Parathyroid adenoma (tissue), 2 donors: ENCODE data around the gene GNMT.

Source experiments
- H2AFZ ChIP-seq: fragments of 300-600 bp; sonication (generic); one replicate; pipeline ENCODE4 v1.7.0; 2017; ENCODE audit warnings: antibody characterized with exemption, mild to moderate bottlenecking
- H3K27ac ChIP-seq: fragments of 300-600 bp; sonication (generic); one replicate; pipeline ENCODE4 v1.7.0; 2017
- H3K27me3 ChIP-seq: fragments of 300-600 bp; sonication (generic); one replicate; pipeline ENCODE4 v1.7.0; 2017; ENCODE audit warnings: low read length; ENCODE audit not compliant: control insufficient read depth, insufficient read depth
- H3K36me3 ChIP-seq: fragments of 300-600 bp; sonication (generic); one replicate; pipeline ENCODE4 v1.7.0; 2017; ENCODE audit warnings: low read length; ENCODE audit not compliant: control insufficient read depth, insufficient read depth
- H3K4me1 ChIP-seq: fragments of 300-600 bp; sonication (generic); one replicate; pipeline ENCODE4 v1.7.0; 2017; ENCODE audit warnings: control low read depth
- H3K4me2 ChIP-seq: fragments of 300-600 bp; sonication (generic); one replicate; pipeline ENCODE4 v1.7.0; 2017; ENCODE audit warnings: low read length
- H3K4me3 ChIP-seq: fragments of 300-600 bp; sonication (generic); one replicate; pipeline ENCODE4 v1.7.0; 2017; ENCODE audit warnings: low read depth, low read length
- H3K79me2 ChIP-seq: fragments of 300-600 bp; sonication (generic); one replicate; pipeline ENCODE4 v1.7.0; 2017; ENCODE audit warnings: control low read depth
- H3K9ac ChIP-seq: fragments of 300-600 bp; sonication (generic); one replicate; pipeline ENCODE4 v1.7.0; 2017; ENCODE audit warnings: mild to moderate bottlenecking
- H3K9me3 ChIP-seq: fragments of 300-600 bp; sonication (generic); one replicate; pipeline ENCODE4 v1.7.0; 2017; ENCODE audit warnings: low read length; ENCODE audit not compliant: control insufficient read depth
- TF ChIP-seq, protein P1 (sequence below): fragments of 300-600 bp; sonication (generic); IDR thresholded peaks from one replicate; pipeline ENCODE4 v1.7.0; 2017; ENCODE audit warnings: antibody characterized with exemption, mild to moderate bottlenecking
- donor health status: primary hyperparathyroidism.

The GNMT gene

DNA sequence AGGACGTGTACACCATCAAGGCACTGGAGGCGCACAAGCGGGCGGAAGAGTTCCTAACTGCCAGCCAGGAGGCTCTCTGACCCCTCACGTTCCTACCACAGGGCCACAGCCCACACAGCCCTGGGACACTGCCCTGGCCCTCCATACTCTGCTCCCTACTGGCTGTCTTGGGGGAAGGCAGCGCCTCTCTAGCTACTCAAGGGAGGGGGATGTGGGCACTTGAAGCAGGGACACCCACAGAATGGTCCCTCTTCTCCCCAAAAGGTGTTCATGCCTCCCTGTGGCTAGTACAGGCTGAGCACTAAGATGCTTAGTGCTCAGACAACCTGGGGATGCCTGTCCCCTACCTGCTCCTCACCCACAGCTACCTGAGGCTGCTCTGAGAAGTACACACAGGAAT lies 50.7 kb downstream of the GNMT start:
- no peak overlapping the region for H3K9ac ChIP-seq
- no peak overlapping the region for H3K4me3 ChIP-seq
- no peak overlapping the region for H2AFZ ChIP-seq
- H3K79me2 ChIP-seq = peaks cover 22% of the 10 kb centered on the region
- H3K27ac ChIP-seq = no peak overlapping the region
- no peaks in the 10 kb centered on the region for H3K36me3 ChIP-seq
- peaks cover 10% of the 10 kb centered on the region for H3K4me1 ChIP-seq
- H3K9me3 ChIP-seq = no peaks in the 10 kb centered on the region
- TF ChIP-seq, protein P1, sequence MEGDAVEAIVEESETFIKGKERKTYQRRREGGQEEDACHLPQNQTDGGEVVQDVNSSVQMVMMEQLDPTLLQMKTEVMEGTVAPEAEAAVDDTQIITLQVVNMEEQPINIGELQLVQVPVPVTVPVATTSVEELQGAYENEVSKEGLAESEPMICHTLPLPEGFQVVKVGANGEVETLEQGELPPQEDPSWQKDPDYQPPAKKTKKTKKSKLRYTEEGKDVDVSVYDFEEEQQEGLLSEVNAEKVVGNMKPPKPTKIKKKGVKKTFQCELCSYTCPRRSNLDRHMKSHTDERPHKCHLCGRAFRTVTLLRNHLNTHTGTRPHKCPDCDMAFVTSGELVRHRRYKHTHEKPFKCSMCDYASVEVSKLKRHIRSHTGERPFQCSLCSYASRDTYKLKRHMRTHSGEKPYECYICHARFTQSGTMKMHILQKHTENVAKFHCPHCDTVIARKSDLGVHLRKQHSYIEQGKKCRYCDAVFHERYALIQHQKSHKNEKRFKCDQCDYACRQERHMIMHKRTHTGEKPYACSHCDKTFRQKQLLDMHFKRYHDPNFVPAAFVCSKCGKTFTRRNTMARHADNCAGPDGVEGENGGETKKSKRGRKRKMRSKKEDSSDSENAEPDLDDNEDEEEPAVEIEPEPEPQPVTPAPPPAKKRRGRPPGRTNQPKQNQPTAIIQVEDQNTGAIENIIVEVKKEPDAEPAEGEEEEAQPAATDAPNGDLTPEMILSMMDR = no peak
- H3K27me3 ChIP-seq = no peaks in the 10 kb centered on the region
- H3K4me2 ChIP-seq = no peak overlapping the region

DNA sequence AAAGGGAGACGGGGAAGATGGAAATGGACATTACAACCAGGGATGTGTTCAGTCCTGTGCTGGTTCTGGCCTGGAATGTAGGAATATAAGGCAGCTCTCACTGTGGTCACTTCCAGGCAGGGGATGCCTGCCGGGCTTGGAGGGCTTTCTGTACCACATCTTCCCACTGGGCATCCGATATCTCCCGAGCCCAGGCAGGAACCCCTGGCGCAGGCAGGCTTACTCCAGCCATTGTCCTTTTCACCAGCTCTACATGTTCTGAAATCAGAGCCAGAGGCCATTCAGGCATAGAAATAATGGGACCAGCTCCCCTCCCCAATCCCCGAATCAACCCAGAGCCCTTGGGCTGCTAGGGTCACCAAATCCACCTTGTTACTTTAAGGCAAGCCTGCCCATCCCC lies 51.8 kb downstream of the GNMT start:
- no peak overlapping the region for H3K9ac ChIP-seq
- no peaks in the 10 kb centered on the region for H3K36me3 ChIP-seq
- H3K79me2 ChIP-seq = peaks cover 31% of the 10 kb centered on the region
- no peak overlapping the region for H2AFZ ChIP-seq
- H3K4me3 ChIP-seq = peak overlapping the region; percentile 79
- TF ChIP-seq, protein P1 = no peak
- no peaks in the 10 kb centered on the region for H3K27me3 ChIP-seq
- no peak overlapping the region for H3K27ac ChIP-seq
- H3K4me1 ChIP-seq = peaks cover 18% of the 10 kb centered on the region
- no peak overlapping the region for H3K4me2 ChIP-seq
- no peaks in the 10 kb centered on the region for H3K9me3 ChIP-seq

DNA sequence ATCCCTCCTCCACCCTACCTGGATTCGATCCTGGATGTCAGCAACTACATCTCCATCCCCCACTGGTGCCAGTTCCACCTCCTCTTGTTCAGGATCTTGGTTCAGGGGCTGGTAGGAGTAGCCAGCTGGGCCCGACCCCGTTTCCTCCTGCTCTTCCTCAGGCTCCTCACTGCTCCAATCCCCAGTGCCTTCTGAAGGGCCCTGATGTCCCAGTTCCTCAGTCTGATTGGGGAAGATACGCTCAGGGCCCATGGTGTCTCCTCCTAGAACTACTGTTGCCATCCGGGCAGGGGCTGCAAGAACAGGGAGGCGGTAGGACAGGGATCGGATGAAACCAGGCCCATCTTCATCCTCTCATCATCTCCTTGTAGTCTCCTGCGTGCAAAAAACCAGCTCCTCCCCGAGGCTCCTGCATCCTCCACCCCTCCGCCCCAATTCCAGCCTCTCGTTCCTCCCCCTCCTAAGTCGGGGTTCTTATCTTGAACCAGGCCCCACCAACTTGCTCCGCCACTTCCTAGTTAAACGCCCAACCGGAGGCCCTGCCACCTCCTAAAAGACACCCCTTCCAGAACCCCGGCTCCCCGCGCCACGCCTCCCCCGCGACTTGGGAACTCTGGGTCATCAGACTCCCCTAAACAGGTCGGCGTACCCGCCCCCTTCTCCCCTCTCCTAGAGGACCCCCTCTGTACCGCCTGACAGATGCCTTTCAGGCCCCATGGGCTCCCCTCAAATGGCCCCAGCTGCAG lies 52.7 kb downstream of the GNMT start:
- H3K9ac ChIP-seq = peak overlapping the region; percentile 54
- no peaks in the 10 kb centered on the region for H3K36me3 ChIP-seq
- H3K27me3 ChIP-seq = no peaks in the 10 kb centered on the region
- H3K9me3 ChIP-seq = no peaks in the 10 kb centered on the region
- peak overlapping the region; percentile 81 for H3K4me2 ChIP-seq
- peaks cover 18% of the 10 kb centered on the region for H3K4me1 ChIP-seq
- peak overlapping the region; percentile 79 for H3K4me3 ChIP-seq
- TF ChIP-seq, protein P1 = no peak
- peak overlapping the region; percentile 72 for H3K27ac ChIP-seq
- H2AFZ ChIP-seq = peak overlapping the region; percentile 97
- H3K79me2 ChIP-seq = peaks cover 34% of the 10 kb centered on the region
